GM18520 (cell line): ENCODE data around the gene ACACB.

Source experiments
- ATAC-seq: cut with Tn5 transposase; IDR thresholded peaks from one replicate; pipeline ENCODE4 v1.9.1; 2021; ENCODE audit not compliant: unreplicated experiment

The ACACB gene

DNA sequence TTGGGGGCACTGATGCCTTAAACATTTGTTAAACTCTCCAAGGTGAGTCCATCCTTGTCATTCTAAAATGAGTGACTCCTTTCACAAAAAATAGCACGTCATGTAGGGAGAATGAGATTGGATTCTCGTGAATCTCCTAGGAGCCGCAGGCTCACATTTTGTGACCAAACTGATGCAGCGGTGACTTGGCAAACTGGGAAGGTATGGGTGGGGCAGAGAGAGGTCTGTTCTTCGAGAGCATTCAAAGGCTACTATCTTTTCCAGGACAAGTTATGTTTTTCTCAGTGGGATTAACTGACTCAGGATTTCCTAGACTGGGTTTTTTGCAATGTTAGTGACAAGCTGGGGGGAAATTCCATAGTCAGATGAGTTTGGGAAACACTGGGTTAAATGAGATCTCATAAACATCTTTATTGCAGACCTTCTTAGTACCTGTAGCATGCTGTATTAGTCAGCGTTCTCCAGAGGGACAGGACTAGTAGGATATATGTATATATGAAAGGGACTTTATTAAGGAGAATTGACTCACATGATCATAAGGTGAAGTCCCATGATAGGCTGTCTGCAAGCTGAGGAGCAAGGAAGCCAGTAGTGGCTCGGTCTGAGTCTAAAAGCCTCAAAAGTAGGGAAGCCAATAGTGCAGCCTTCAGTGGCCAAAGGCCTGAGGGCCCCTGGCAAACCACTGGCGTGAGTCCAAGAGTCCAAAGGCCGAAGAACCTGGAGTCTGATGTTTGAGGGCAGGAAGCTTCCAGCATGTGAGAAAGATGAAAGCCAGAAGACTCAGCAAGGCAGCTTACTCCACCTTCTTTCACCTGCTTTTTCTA lies 131.7 kb downstream of the ACACB start:
- ATAC-seq: no peak

GRCh38 chr12:109250523-109250922 lies 134.1 kb downstream of the ACACB start:
- no peak for ATAC-seq

DNA sequence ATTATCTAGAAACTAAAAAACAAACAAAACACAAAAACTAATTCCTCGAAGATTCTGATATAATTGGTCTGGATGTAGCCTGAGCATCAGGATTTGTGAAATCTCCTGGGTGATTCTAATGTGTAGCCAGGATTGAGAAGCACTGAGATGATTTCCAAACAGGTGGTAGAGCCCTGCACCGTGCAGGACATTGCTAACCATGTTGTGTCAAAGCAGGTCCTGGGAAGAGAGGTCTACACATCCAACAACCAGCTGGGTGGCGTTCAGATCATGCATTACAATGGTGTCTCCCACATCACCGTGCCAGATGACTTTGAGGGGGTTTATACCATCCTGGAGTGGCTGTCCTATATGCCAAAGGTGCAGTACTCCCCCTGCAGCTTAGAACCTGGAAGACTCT lies 136.4 kb downstream of the ACACB start:
- no peak for ATAC-seq

GRCh38 chr12:109253913-109254544 lies 137.6 kb downstream of the ACACB start:
- ATAC-seq: no peak

GRCh38 chr12:109255377-109255776 lies 139.0 kb downstream of the ACACB start:
- no peak for ATAC-seq

DNA sequence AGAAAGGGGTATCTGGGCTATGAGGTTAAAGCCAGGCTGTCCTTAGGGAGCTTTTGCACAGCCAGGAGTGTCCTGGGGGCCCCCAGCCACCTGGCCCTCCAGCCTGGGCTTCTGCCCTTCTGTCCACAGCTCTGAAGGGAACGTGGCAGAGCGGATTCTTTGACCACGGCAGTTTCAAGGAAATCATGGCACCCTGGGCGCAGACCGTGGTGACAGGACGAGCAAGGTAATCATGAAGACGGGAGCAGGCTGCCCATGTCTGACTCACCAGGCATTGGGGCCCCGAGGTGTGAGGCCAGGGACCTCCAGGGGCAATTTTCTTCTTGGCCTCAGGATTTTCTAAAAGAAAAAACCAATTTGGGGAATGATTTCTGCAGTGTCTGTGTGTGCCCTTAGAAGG lies 139.6 kb downstream of the ACACB start:
- no peak for ATAC-seq

DNA sequence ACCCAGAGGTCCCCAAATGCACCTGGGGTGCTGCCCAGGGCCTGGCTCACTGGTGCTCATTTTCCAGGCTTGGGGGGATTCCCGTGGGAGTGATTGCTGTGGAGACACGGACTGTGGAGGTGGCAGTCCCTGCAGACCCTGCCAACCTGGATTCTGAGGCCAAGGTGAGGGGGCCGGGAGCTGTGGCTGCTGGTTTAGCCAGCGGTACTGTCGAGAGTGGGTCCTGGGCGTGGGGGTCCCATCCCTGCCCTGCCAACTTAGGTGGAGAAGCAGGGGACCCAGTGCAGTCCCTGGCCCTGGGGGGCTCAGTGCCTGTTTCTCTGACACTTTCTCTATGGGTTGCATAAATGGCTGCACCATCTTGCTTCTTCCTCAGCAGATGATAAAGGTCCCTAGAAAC lies 141.8 kb downstream of the ACACB start:
- no peak for ATAC-seq

GRCh38 chr12:109258607-109259544 lies 142.5 kb downstream of the ACACB start:
- ATAC-seq: no peak

DNA sequence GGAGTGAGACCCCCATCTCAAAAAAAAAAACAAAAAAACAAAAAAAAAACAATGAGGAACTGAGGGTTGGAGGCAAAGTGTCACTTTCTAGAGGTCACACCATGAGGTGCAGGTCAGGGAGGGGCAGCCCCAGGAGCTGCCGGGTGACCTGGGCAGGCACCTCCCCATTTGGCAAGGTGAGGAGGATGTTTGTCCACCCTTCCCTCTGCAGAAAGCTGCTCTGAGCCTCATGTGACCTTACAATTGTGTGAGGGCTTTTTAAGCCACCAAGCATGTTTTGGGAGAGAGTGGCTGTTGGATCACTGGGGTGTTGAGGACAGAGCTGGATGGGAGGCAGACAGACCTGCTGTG lies 143.1 kb downstream of the ACACB start:
- ATAC-seq: no peak

DNA sequence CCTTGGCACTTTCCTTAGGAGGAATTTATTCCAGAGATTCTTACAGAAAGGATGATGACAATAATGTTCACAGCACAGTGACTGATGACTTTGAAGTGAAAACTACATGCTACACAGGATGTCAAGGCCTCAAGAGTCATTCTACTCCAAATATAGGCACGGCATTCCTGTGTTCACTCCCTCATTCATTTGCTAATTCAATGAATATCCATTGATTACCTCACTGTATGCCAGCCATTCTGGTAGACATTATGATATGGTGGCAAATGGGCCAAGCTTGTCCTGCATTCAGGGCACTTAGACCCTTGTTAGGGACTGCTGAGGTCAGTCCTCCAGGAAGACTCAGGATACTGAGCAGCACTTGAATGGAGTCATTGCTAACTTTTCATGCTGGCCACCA lies 144.7 kb downstream of the ACACB start:
- ATAC-seq: no peak

DNA sequence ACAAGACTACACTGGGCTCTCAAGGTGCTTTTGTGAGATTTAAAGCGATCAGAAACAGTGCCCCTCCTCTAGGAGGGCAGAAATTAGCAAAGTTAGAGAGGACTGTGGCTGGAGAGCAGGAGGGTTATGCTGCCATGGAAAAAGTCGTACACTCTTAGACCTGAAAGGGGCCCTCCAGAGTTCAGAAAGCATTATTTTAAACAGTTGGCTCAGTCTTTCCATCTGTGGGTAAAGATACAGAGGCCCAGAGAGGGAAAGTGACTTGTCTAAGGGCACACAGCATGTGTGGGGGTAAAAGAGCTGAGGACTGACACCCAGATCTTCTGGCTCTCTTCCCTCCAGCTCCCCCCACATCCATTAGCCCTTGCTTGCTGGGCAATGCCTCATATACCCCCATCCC lies 145.6 kb downstream of the ACACB start:
- no peak for ATAC-seq

DNA sequence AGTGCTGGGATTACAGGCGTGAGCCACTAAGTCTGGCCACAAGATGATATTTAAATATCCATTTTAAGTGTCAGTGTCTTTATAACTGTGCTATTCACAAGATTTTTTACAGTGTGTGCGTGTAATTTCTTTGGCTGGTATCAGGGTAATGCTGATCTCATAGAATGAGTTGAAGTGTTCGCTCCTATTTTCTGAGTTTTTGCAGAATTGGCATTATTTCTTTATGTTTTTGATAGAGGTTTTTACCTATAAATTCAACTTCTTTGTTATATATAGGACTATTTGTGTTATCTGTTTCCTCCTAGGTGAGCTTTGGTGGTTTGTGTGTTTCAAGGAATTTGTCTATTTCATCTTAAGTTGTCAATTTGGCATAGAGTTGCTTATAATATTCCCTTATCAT lies 147.1 kb downstream of the ACACB start:
- no peak for ATAC-seq

DNA sequence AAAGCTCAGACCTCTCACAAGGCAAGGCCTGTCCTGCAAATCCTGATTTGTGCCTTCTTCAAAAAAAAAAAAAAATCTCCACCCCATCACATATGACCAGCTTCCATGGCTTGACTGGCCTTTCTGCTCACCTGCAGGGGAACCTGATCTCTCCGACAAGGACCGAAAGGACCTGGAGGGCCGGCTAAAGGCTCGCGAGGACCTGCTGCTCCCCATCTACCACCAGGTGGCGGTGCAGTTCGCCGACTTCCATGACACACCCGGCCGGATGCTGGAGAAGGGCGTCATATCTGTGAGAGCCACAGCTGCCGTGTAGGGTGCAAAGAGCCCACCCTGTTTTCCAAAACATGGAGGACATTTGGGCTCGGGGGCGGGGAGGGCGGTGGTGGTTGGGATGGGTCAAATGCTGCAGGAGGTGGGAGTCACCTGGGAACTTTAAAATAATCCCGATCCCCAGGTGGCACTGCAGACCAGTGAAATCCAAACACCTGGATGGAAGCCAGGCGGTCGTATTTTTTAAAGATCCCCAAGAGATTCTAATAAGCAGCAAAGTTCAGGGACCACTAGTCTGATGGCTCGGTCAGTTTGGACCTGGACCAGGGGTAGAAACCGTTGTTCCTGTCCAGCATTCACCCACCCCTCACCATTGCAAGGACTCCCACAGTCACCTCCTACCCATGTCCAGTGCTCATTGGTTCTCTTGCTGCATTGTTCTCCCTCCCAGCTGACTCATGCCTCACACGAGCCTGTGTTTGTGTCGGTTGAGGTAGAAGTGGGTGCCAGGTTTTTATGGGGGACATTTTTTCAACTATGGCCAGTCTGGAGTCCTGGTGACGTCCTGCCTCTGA lies 147.9 kb downstream of the ACACB start:
- ATAC-seq: no peak

GRCh38 chr12:109264943-109265650 lies 148.7 kb downstream of the ACACB start:
- no peak for ATAC-seq

DNA sequence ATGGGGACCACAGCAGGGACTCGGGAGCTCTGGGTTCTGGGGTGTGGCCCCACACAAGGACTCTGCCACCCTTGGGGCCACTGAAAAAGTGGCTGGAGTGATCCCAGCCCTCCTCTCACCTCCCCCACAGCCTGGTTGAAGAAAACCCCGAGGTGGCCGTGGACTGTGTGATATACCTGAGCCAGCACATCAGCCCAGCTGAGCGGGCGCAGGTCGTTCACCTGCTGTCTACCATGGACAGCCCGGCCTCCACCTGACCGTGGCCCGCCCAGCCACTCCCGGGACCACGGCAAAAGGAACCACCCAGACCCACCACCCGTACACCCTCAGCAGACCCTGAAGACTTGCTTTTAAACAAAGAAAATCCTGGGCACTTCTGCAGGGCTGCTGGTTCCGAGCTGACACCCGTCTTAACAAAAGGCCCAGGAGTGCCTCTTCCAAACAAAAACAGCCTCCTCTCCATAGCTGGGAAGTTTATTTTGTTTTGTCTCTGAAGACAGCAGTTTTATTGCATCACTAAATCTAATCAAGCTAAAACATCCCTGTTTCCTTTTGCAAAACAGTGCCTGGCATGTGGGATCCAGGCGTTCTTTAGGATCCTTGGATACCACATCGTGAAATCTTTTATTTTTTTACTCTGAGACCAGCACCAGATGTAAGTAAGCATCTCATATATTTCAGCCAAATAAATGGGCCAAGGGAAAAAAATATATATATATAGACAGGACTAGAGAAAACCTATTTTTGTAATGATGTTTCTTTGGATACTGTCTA lies 149.9 kb downstream of the ACACB start:
- no peak for ATAC-seq

DNA sequence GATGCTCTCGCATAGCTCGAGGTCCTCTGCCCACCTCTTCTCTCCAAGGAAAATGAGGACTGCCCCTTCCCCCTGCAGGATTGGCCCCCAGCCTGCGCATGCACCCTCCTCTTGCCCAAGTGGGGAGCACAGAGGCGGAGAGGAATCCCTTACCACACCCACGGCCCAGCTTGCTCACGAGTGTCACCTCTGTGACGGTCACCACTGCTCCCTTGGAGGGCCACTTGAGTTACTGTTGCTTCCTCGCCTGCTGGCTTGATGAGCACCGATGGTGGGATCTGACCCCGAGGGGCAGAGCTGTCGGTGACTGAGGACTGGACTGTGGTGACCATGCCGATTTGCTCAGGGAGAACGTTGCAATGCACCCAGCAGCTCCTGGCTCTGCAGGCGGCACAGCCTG lies 151.0 kb downstream of the ACACB start:
- no peak for ATAC-seq

GRCh38 chr12:109268896-109269295 lies 152.5 kb downstream of the ACACB start:
- ATAC-seq: no peak

GRCh38 chr12:109269428-109269827 lies 153.0 kb downstream of the ACACB start:
- no peak for ATAC-seq

- ATAC-seq: no peak
Observed at GRCh38 chr12:109270494-109270893, 154.1 kb downstream of the ACACB start.
